Amniotic epithelial cell (primary cell): Measurements from ENCODE around the gene TMEM184C.

Experiments
- DNase-seq: peaks from one replicate; pipeline ENCODE4 v3.0.0-alpha.2; 2010; ENCODE audit warnings: low read depth

TMEM184C gene

DNA sequence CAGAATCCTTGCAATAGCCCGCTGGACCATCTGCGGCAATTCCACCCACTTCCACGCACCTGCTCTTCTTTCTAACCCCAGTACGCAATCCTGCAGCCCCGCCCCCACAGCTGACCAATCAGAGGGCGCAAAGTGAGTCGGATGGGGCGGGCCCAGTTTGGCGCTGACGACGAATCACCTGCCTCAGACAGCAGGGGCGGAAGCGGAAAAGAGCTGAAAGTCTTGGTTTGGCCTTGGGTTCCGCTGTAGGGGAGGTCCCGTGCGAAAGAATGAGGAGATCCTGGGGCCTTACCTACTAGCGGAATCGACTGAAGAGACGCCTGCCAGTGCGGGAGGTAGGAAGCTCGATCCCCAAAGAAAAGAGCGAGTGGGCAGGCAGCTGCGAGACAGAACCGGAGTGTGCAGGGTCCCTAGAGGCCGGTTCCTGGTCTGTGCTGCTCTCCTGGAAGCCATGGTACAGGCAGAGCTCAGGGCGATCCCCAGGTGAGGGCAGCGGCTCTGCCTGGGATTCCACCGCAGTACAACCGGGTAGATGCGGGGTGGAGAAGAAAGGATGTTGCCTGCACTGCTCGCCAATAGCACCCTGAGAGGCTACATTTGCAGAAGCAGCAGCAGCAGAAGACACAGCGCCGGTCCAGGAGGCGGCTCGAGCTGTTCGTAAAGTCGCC, at the start of gene TMEM184C:
Gene TMEM184C, plus strand, starts transcription at position 225 of the 668 bp plus-strand sequence. CDS start 560 bp downstream, outside the sequence.
- DNase-seq, result peak; percentile 92

DNA sequence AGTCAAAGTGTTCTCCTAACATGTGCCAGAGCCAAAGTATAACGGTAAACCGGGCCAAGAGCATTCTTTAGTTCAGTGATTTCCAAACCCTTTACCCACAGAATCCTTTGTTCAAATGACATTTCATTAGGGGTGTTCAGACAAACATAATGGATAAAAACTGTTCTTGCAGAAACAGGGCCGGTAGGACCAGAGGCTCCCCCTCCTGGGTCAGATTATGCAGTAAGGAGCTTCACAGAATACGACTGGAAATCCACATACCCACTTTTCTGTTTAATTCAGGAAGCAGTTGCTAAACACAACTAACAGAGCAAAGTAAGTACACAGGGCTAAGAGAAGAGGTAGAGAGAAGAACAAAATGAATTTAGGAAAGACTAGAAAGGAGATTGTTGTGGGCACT, 46.6 kb upstream of the TMEM184C start:
- DNase-seq, result no peak

DNA sequence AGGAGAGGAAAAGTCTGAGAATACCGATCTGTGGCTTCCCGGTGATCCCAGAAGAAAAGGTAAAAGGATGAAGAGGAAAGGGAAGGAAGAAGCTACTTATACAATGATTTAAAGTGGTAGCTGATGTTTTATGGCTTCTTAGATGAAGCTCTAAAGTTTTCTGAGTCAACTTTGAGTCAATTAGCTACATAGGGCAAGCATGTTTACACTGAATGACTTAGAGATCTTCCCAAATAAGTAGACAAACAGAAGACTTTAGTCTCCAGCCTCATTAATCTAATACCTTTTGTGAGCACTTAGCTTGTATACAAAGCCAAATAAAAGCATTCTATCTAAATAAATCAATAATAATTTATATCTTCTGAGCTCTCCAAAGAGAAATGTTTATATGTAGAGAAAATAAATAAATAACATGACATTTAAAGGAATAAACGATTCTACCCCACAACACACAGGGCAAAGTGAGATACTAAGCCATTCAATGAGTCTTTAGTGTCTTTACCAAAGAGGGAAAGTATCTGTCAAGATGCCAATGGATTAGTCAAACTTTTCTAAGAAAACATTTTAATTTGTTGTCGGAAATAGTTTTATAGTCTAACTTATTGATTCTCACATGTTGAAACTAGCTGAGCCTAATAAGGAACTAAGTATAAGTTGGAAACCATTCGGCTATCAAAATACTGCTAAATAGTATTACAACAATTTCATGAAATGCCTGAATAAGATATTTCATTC, 46.0 kb upstream of the TMEM184C start:
- DNase-seq, result no peak

DNA sequence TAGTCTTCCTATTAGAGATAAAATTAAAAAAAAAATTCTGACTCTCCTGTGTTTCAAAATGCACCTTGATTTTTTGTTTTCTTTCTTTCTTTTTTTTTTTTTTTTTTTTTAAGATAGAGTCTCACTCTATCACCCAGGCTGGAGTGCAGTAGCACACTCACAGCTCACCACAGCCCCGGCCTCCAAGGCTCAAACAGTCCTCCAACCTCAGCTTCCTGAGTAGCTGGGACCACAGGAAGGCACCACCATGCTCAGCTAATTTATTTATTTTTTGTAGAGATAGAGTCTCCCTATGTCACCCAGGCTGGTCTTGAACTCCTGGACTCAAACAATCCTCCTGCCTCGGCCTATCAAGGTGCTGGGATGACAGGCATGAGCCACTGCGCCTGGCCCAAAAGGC, 41.1 kb upstream of the TMEM184C start:
- DNase-seq, result no peak

DNA sequence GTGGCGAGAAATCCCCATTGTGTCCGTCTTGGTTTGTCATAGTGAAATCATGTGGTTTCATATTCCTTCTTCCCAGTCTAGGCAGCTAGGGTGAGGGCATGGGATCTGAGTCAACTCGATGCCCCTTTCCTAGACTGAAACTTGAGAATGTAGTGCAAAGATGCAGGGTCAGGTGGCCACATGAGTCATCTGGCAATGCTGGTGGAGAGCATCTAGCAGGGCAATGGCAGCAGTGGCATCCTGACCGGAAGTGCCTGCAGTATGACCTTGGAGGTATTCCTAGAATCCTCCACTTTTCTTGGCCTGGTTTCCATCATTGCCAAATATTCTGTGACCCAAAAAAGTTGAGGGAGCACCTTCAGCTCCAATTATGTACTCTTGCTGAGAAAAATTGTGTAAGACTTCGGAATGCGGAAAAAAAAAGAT, 39.1 kb upstream of the TMEM184C start:
- DNase-seq, result peak; percentile 94

DNA sequence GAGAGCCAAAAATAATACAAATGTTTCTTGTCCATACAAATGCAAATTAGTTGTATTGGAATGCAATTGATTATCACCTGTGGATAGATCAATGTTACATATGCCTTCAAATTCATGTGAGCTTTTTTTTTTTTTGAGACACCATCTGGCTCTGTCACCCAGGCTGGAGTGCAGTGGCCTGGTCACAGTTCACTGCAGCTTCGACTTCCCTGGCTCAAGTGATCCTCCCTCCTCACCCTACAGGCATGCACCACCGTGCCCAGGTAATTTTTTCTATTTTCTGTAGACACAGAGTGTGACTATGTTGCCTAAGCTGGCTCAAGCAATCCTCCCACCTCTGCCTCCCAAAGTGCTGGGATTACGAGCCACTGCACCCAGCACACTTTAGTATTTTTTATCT, 38.6 kb upstream of the TMEM184C start:
- DNase-seq, result no peak

DNA sequence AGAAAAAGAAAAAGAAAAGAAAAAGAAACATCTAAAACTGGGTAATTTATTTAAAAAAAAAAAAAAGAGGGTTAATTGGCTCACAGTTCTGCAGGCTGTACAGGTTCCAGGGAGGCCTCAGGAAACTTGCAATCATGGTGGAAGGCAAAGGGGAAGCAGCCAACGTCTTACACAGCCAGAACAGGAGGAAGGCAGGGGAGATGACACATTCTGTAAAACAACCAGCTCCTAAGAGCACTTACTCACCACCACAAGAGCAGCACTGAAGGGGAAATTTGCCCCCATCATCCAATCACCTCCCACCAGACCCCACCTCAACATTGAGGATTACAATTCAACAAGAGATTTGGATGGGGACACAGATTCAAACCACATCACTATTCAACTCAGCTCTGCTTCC, 36.8 kb upstream of the TMEM184C start:
- peak; percentile 44 for DNase-seq

DNA sequence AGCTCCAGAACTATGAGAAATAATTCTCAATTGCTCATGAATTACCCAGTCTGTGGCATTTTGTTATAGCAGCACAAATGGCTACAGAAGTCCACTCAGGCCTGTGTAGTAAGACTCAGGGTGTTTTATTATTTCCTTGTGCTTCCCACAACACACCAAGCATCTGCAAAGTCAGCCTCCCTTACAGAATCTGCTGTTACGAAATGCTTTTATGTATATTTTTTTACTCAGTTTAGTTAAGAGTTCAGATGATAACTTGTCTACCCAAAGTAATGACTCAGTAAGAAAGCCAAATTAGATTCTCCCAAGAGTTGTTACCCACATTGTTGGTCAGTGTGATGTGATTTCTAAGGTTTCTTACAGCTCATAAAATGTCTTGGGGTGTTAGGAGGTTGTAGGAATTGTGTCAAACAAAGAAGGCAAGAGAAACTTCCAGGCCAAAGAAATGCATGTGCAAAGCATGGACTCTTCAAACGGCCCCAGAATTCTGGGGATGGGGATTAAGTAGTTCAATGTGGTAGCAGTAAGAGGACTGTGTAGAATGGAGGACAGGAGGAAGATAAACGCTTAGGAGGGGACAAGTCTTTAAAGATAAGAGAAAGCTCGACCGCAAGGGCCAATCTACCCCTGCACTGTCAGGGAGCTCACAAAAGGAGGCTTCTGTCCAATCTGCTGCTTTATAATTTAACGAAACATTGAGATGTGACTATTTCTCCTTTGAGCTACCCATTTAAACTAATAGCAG, 35.4 kb upstream of the TMEM184C start:
- DNase-seq, result peak; percentile 83

DNA sequence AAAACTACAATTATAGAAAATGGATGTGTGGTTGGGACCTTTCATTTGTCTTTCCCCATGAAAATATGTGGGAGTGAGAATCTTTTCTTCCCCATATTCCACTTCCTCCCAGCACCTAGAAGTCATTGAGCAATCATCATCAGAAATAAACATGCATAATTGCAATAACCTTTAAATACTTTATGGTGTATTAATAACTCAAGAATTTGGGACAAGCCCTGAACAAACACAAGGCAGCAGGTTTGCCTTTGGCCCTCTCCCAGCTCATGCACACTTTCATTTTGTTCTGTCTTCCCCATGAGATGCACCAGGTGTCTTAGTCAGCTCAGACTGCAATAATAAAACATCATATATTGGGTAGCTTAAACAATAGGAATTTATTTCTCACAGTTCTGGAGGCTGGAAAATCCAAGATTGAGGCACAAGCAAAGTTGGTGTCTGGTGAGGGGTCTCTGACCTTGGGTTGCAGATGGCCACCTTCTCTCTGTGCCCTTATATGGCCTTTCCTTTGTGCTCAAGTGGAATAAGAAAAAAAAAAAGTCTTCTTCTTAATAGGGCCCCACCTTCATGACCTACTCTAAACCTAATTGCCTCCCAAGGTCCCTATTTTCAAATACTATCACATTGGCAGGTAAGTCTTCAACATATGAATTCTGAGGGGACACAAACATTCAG, 34.7 kb upstream of the TMEM184C start:
- peak; percentile 41 for DNase-seq

DNA sequence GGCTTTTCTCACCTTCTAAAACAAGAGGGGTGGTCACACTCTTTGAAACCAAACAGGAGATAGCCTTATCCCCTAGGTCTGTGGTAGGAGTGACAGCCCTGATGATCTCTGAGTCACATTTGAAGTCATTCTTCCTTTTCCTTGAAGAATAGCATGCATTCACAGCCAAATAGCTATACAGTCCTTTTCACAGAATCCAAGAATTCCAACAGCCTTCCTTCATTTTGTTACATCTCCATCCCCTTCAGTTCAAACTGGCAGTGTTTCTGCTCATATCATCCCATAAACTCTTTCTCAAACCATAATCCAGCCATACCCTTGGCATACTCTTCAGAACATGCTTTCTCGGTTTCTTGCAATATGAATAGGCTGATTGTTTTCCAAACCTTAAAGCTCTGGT, 33.3 kb upstream of the TMEM184C start:
- DNase-seq, result no peak

DNA sequence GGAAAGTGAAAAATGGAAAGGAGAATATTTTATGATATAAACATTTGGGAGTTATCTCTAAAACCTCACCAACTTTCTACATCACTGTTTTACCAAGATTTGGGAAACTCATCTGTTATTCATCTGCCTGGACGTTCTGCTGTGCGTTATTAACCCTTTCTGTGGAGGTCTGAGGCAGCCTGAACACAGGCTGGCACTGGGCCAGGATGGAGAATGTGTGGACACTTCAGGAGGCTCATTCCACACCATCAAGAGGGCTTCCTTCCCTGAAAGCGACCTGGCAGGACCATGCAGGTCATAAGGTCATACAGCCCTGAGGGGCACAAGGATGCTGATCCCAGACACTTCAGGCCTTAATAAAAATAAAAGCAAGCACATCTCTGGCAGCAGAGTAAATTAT, 31.2 kb upstream of the TMEM184C start:
- DNase-seq, result peak; percentile 18

DNA sequence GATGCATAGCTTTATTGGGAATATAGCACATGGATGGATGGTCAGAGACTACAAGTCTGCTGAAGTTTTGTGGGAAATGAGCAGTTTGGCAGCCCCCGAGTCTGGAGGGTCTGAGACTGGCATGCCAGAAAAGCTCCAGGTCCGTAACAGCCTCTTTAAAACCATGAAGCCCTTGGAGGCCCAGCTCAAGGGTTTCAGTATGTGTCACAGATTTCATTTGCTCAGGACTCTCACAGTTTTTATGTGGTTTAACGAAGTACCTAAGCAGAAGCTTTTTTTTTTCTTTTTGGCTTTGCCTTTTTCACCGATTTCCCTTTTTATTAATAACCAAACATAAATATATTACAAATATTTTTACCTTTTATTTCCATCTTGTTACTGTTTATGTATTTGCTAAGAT, 30.6 kb upstream of the TMEM184C start:
- no peak for DNase-seq

DNA sequence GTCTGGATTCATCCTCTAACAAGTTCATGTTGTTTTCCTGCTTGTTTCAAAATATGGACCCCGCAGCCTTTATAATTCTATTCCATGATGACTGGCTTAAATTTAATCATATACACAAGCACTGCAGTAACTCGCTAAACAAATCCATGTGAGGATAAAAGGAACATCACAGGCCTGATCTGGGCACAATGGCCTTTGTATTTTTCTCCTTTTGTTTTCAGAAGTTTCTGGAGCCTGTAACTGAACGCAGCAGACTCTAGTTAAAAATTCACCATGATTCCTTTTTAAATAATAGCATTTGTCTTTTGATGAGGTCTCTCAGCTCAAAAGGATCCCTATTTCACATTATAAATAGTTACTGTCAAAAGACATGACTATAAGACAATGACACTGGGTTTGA, 30.2 kb upstream of the TMEM184C start:
- DNase-seq, result no peak

DNA sequence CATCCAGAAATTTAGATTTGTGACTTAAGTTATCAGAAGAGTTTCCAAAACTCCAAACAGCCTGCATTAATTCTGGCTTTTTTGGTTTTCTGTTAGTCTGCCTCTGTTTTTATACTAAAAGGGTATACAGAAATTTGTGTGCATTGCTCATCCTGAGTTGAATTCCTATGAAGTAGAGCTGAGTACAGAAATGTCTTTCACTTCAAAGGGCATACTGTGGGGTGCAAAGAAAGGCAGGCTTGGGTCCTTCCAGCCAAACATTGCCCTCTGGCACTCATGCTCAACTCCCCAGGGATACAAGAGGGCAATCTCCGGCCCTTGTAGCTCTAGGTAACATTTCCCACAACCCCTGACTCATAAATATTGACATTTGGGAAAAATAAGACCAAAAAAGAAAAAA, 27.6 kb upstream of the TMEM184C start:
- DNase-seq, result no peak

DNA sequence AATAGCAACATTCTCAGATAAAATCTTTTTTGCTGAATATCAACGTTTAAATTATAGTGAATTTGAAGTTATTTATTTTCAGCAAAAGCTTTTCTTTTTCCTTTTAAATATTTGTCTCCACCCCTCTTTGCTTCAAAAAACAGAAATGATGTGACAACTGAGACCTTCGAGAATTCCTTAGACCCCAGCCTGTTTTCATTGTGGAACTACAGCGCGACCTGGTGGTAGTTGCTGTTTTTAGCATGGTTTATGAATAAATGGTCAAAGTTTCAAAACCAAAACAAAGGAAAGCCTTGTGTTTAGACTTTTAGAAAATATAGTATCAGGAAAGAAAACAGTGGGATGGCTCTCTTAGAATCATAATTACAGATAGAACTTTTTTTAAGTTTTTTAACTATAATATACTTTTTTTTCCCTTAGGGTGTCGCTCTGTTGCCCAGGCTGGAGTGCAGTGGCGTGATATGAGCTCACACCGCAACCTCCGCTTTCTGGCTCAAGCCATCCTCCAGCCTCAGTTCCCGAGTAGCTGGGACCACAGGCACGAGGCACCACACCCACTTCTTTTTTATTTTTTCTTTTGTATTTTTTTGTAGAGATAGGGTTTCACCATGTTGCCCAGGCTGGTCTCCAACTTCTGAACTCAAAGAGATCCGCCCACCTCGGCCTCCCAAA, 26.8 kb upstream of the TMEM184C start:
- peak; percentile 55 for DNase-seq

DNA sequence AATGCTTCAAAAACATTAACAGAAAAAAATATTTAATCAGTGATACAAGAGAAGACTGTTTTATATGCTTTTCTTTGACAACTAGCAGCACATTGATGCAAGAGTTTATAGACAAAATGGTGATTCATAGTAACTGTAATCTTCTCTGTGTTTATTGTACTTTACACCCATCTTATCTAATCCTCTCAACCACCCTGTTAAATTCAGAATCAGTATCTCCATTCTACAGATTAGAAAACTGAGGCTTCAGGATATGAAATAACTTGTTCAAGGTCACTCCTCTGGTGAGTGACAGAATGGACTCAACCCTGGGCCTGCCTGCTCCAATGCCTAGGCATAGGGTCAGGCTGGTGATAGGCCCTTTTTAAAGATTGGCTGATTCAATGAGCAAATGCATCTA, 26.1 kb upstream of the TMEM184C start:
- DNase-seq, result peak; percentile 57

DNA sequence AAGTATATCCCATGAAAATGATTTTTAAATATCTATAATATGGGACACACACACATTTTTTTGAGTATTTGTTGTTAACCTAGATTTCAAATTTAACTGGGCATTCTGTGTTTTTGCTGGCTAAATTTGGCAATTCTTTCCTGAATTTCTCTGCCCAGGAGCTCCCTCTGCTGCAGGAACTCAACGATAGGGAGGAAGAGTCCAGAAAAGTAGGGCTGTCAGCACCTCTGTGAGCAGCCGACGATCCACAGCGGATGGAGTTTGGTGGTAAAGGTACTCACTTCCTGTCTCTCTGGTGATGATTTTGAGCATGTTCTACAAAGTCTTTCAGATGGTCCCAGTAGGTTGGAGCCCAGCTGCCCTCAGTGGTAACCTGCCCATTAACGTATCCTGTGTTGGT, 23.1 kb upstream of the TMEM184C start:
- DNase-seq, result no peak

DNA sequence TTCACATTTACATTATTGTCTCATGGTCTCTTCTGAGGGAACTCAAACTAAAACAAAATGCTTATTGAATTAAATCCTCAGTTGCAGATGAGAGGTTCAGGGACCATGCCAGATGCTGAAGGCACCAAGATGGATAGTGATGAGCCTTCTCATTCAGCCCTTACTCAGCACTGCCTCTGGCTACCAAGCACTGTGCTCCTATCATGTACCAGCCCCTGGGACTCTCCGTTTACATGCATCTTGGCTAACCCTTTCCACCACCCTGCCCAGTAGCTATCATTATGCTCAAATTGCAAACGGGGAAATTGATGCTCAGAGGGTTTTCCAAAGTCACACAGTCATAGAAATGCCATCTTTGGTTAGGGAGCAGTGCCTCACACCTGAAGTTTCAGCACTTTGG, 22.6 kb upstream of the TMEM184C start:
- DNase-seq, result no peak

DNA sequence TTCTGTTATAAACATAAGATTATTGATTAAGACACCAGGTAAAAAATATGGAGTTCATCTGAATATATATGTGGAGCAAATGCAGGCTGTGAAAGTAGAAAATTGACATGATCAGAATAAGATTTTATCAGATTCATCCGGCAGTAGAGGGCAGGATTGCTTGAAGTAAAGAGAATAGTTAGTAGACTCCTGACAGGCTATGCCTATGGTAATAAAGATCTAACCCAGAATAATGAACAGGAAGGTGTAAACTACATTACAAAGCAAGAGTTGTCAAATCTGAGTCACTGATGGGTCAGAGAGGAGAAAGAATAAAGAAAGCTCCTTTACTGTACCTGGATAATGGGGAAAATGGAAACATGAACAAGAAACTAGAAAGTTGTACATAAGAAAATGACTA, 20.8 kb upstream of the TMEM184C start:
- DNase-seq, result no peak

DNA sequence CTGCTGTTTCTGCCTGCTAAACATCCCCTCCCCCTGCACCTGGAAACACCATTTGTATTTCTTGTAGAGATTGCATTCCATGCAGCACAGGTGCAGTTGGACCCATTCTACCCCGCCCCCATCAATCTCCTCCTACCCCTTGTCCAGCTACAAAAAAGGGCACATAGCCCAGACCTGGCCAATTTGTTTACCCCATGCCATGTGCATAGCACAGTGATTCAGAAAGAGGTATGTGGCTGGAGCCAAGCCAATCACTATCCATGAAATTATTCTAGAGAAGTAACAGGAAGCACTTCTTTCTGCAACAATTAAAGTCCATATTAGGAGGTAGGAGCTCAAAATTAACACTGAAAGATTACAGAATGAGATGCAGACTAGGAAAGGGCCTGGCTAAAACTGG, 20.2 kb upstream of the TMEM184C start:
- peak; percentile 92 for DNase-seq

DNA sequence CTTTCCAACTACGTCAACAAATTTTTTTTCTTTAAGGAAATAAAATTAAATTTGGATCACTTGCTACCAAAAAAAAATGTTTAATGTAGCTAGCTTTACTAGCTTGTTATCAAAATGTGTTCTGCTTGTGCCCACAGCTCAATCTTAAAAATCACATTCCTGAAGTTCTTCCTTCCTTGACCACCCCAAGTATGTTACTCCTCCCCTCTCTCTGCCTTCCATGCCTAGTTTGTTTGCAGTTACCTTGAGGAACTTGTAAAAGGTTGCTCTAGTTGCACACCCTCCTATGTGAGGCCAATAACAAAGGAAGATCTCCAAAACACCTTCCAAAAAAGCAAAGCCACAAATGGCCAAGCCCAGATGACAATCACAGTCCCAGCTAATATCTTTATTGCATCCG, 19.6 kb upstream of the TMEM184C start:
- no peak for DNase-seq

DNA sequence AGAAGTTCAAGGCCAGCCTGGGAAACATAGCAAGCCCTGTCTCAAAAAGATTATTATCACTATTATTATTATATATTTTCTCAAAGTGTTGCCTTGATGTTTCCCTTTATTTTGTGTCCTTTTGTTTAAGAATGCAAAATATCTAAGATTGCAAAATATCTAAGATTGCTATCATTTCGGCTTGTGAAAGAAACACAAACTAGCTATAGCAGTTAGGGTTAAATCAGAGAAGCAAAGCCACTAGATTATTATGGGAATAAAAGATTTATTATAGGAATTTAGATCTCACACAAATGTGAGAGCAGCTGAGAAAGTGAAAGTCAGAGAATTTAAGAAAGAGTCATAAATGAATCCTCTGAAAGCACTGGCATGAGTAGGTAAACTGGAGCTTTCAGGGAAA, 18.0 kb upstream of the TMEM184C start:
- peak; percentile 64 for DNase-seq
